SK-N-SH (cell line): Measurements from ENCODE around the gene GRAMD2A. TPM values are rescaled to one million over a fixed set of nuclear protein-coding genes. Genes with fewer than 3 reads are reported as not detected.

Source experiments
- polyA plus RNA-seq, 3 experiments: library from polyadenylated mRNA; depleted of rRNA; stranded (reverse); fragments of >200 nt; gene quantifications; 2 replicates each; pipeline ENCODE4 v1.2.3, GENCODE V29; 2012

Gene GRAMD2A
- polyA plus RNA-seq, 1 of the 3 experiments (the other 2 are of a cell fraction) = 0.10 TPM

Other genes with a start within 250 kb of the GRAMD2A start
- gene MYO9A, start 79.6 kb downstream of the GRAMD2A start, polyA plus RNA-seq (2012; rRNA removed) = 4.1 and 5.2 TPM in 2 replicates
- gene SENP8, start 79.4 kb downstream of the GRAMD2A start, polyA plus RNA-seq (2012; rRNA removed) = 1.4 and 1.7 TPM in 2 replicates
- 1,453 and 1,539 TPM in 2 replicates for gene PKM, start 33.4 kb upstream of the GRAMD2A start, polyA plus RNA-seq (2012; rRNA removed)
- 57.7 and 76.6 TPM in 2 replicates for gene PARP6, start 74.8 kb upstream of the GRAMD2A start, polyA plus RNA-seq (2012; rRNA removed)
- gene CELF6, start 122.4 kb upstream of the GRAMD2A start, polyA plus RNA-seq (2012; rRNA removed) = 0.20 and 0.29 TPM in 2 replicates
- 251 and 344 TPM in 2 replicates for gene HEXA, start 178.2 kb upstream of the GRAMD2A start, polyA plus RNA-seq (2012; rRNA removed)
- gene TMEM202, start 200.5 kb upstream of the GRAMD2A start, polyA plus RNA-seq (2012; rRNA removed) = not detected in 2 replicates